Neural cell (in vitro differentiated cells): ENCODE results near the gene RTN4R. TPM values are rescaled to one million over a fixed set of nuclear protein-coding genes. Genes with fewer than 3 reads are reported as not detected.
"Not testable (repeated sequence)": the region's sequence is repeated elsewhere in the genome, so short reads cannot be mapped to it uniquely, and the experiment has no call there.

Experiments used
- H2AFZ ChIP-seq: fragments of 200-600, 300-800 bp; sonication (generic), shearing (Covaris generic); 2 replicates; pipeline ENCODE4 v1.6.0; 2014; ENCODE audit warnings: low read depth, mild to moderate bottlenecking, antibody characterized with exemption, low read length, moderate library complexity
- H3F3A ChIP-seq: fragments of 200-600 bp; shearing (Covaris generic); 2 replicates; pipeline ENCODE4 v1.6.1; 2016; ENCODE audit warnings: mild to moderate bottlenecking, moderate library complexity, mixed read lengths, antibody characterized with exemption, low read length; ENCODE audit not compliant: insufficient read depth, poor library complexity, severe bottlenecking
- H3K27ac ChIP-seq: fragments of 200-600, 300-800 bp; sonication (generic), shearing (Covaris generic); 2 replicates; pipeline ENCODE4 v1.5.1; 2014; ENCODE audit warnings: mild to moderate bottlenecking, low read length, moderate library complexity
- H3K27me3 ChIP-seq: fragments of 300-800, 200-600 bp; sonication (generic), shearing (Covaris generic); 2 replicates; pipeline ENCODE4 v1.6.0; 2014; ENCODE audit warnings: mild to moderate bottlenecking, low read depth, low read length, moderate library complexity; ENCODE audit not compliant: insufficient read depth
- H3K36me3 ChIP-seq: fragments of 300-800, 200-600 bp; sonication (generic), shearing (Covaris generic); 2 replicates; pipeline ENCODE4 v1.5.1; 2014; ENCODE audit warnings: mild to moderate bottlenecking, antibody characterized with exemption, low read length, moderate library complexity; ENCODE audit not compliant: insufficient read depth
- H3K4me2 ChIP-seq: fragments of 300-800, 200-600 bp; sonication (generic), shearing (Covaris generic); 2 replicates; pipeline ENCODE4 v1.6.0; 2014; ENCODE audit warnings: mild to moderate bottlenecking, low read length
- H3K4me3 ChIP-seq: fragments of 300-800, 200-600 bp; sonication (generic), shearing (Covaris generic); 2 replicates; pipeline ENCODE4 v1.5.1; 2014; ENCODE audit warnings: mild to moderate bottlenecking, low read length, moderate library complexity
- H3K79me2 ChIP-seq: fragments of 200-600 bp; shearing (Covaris generic); replicated peaks from 2 replicates; pipeline ENCODE4 v1.6.0; 2014; ENCODE audit warnings: mild to moderate bottlenecking, low read length, moderate library complexity; ENCODE audit not compliant: insufficient read depth
- H3K9ac ChIP-seq: fragments of 300-800, 200-600 bp; sonication (generic), shearing (Covaris generic); 2 replicates; pipeline ENCODE4 v1.6.1; 2016; ENCODE audit warnings: mild to moderate bottlenecking, low read length, mixed read lengths
- H3K9me2 ChIP-seq: fragments of 200-600 bp; shearing (Covaris generic); 2 replicates; pipeline ENCODE4 v1.6.1; 2016; ENCODE audit warnings: mild to moderate bottlenecking, low read length, mixed read lengths; ENCODE audit not compliant: insufficient read depth
- H3K9me3 ChIP-seq: fragments of 200-600, 300-800 bp; sonication (generic), shearing (Covaris generic); 2 replicates; pipeline ENCODE4 v1.6.1; 2016; ENCODE audit warnings: mild to moderate bottlenecking, mixed run types, low read length, moderate library complexity, mixed read lengths
- H4K20me1 ChIP-seq: fragments of 200-600 bp; shearing (Covaris generic); 2 replicates; pipeline ENCODE4 v1.6.1; 2016; ENCODE audit warnings: mild to moderate bottlenecking, mixed run types; ENCODE audit not compliant: insufficient read depth
- CTCF ChIP-seq: fragments of 450-650 bp; IDR thresholded peaks from 2 replicates; pipeline ENCODE4 v1.5.1; 2014; ENCODE audit warnings: antibody characterized with exemption, mild to moderate bottlenecking, moderate library complexity; ENCODE audit not compliant: poor library complexity, severe bottlenecking
- EP300 ChIP-seq: fragments of 450-650 bp; conservative IDR thresholded peaks from 2 replicates; pipeline ENCODE4 v1.6.1; 2014; ENCODE audit warnings: antibody characterized with exemption, mild to moderate bottlenecking, moderate library complexity; ENCODE audit not compliant: poor library complexity, severe bottlenecking
- EZH2 ChIP-seq: fragments of 200-600, 300-800 bp; shearing (Covaris generic), sonication (generic); IDR thresholded peaks from 2 replicates; pipeline ENCODE4 v1.6.1; 2014; ENCODE audit warnings: antibody characterized with exemption, low read length, borderline replicate concordance, mild to moderate bottlenecking; ENCODE audit not compliant: insufficient read depth, poor library complexity, severe bottlenecking
- MXI1 ChIP-seq: fragments of 450-650 bp; conservative IDR thresholded peaks from 2 replicates; pipeline ENCODE4 v1.6.1; 2014; ENCODE audit warnings: antibody characterized with exemption, mild to moderate bottlenecking; ENCODE audit not compliant: poor library complexity, severe bottlenecking
- POLR2AphosphoS5 ChIP-seq: IDR thresholded peaks from 2 replicates; pipeline ENCODE4 v1.6.1; 2012
- RAD21 ChIP-seq: fragments of 450-650 bp; conservative IDR thresholded peaks from 2 replicates; pipeline ENCODE4 v1.6.1; 2014; ENCODE audit warnings: antibody characterized with exemption, mild to moderate bottlenecking, moderate library complexity
- REST ChIP-seq: IDR thresholded peaks from 2 replicates; pipeline ENCODE4 v1.6.1; 2012; ENCODE audit warnings: borderline replicate concordance
- SMC3 ChIP-seq: fragments of 450-650 bp; conservative IDR thresholded peaks from 2 replicates; pipeline ENCODE4 v1.6.1; 2014; ENCODE audit warnings: antibody characterized with exemption, mild to moderate bottlenecking, moderate library complexity; ENCODE audit not compliant: poor library complexity
- TAF1 ChIP-seq: IDR thresholded peaks from 2 replicates; pipeline ENCODE4 v1.6.1; 2012; ENCODE audit warnings: low read depth
- polyA plus RNA-seq: library from polyadenylated mRNA; depleted of rRNA; stranded (reverse); fragments of >200 nt; gene quantifications from 2 replicates; pipeline ENCODE4 v1.2.3, GENCODE V29; 2014

RTN4R gene
- polyA plus RNA-seq, 1 donor from 2014 or later: 13.6 TPM

- no peak overlapping the region for H3K9ac ChIP-seq
- no peaks in the 10 kb centered on the region for H3K36me3 ChIP-seq
- no peaks in the 10 kb centered on the region for H3K79me2 ChIP-seq
- no peak overlapping the region for H3K27ac ChIP-seq
- H3K4me2 ChIP-seq: no peak overlapping the region
- H3K9me3 ChIP-seq: no peaks in the 10 kb centered on the region
- no peaks in the 10 kb centered on the region for H3K27me3 ChIP-seq
- H3F3A ChIP-seq: no peaks in the 10 kb centered on the region
- H4K20me1 ChIP-seq: no peaks in the 10 kb centered on the region
- no peaks in the 10 kb centered on the region for H3K9me2 ChIP-seq
- TF ChIP-seq EZH2: no peak
- TF ChIP-seq TAF1: no peak
- TF ChIP-seq MXI1: no peak
- no peak for TF ChIP-seq EP300
- no peak for TF ChIP-seq REST
- no peak for TF ChIP-seq SMC3
- no peak for TF ChIP-seq RAD21
- no peak for TF ChIP-seq POLR2AphosphoS5
- TF ChIP-seq CTCF: no peak
- H3K4me3 ChIP-seq: no peak overlapping the region
- H2AFZ ChIP-seq: no peak overlapping the region
These were observed 7.7 kb upstream of the RTN4R start for GRCh38 chr22:20275836-20276235.

- H3K36me3 ChIP-seq, H3K9ac ChIP-seq, H3K79me2 ChIP-seq, H3K27ac ChIP-seq, H2AFZ ChIP-seq, H4K20me1 ChIP-seq, H3K9me3 ChIP-seq, H3F3A ChIP-seq, H3K4me2 ChIP-seq, H3K9me2 ChIP-seq, H3K27me3 ChIP-seq, H3K4me3 ChIP-seq: not testable (repeated sequence)
These were observed 7.2 kb upstream of the RTN4R start for GRCh38 chr22:20275325-20275724.

- H3K79me2 ChIP-seq, H3F3A ChIP-seq, H3K9ac ChIP-seq, H3K36me3 ChIP-seq, H3K4me3 ChIP-seq, H3K9me2 ChIP-seq, H4K20me1 ChIP-seq, H3K27ac ChIP-seq, H2AFZ ChIP-seq, H3K4me2 ChIP-seq, H3K27me3 ChIP-seq, H3K9me3 ChIP-seq: not testable (repeated sequence)
These were observed 6.3 kb upstream of the RTN4R start for GRCh38 chr22:20274374-20274773.
